Stimulated activated CD8-positive, alpha-beta memory T cell treated with anti-CD3 and anti-CD28 coated beads, Interleukin-7, amount 100 ng/mL, for 24 hours (primary cell): Measurements from ENCODE around the gene SEC14L1.
"Not testable (repeated sequence)": the region's sequence is repeated elsewhere in the genome, so short reads cannot be mapped to it uniquely, and the experiment has no call there.

Experiments used
- DNase-seq: peaks from one replicate; pipeline ENCODE4 v3.0.0-alpha.2; 2020; ENCODE audit warnings: low read depth

Gene SEC14L1

DNA sequence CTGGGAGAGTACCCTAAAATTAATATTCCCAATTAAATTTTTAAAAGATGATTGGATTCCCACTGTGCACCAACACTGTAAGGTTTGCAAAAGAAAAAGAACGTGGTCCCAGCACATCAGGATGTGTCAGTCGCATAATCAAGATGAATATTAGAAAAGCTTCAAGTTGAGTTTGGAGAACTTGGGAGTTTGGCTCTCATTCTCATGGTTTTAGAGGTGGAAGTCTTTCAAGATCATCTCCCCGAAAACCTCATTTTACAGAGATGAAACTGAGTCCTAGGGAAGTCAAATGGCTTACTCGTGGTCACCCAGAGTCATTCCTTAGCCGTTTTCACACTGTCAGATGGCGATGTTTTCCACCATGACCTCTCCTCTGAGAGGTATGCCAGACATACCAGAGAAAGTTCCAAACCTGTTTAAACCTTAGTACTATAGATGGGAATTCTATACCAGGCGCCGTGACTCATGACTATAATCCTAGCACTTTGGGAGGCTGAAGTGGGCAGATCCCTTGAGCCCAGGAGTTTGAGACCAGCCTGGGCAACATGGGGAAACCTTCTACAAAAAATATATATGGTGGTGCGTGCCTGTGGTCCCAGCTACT, 1.2 kb downstream of the SEC14L1 start:
- DNase-seq, result no peak

DNA sequence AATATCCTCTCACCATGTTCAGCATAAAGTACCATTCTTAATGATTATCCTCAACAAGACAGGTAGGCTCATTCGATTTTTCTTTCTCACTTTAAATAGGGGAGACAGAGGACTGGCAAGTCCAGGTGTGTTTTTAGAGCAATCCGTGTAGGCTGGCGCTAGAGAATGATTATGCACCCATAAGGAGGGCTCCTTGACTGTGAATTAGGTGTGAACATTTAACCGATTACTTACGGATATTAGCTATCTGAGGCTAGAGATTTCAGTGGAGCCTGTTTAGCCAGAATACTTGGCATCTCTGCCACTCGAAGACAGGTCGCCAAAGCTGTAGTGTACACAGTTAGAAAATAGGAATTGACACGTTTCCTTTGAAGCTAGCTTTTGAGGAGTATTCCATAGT, 1.9 kb downstream of the SEC14L1 start:
- DNase-seq, result no peak

GRCh38 chr17:77143306-77143705, 2.5 kb downstream of the SEC14L1 start:
- DNase-seq, result no peak

DNA sequence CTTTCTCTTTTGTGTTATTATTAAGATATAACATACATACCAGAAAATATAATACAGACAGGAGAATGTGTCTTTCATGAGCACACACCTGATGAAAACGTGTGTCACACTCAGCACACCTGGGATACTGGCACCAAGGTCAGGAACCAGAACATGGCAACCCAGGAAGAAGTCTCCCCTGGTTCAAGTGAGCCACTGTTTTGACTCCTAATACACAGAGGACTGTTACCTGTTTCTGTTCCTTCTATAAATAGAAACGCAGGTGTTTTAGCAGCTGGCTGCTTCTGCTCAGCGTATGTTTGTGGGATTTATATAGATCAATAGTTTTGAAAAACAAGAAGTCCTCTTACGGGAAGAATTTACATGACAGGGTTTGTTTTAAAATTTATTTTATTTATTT, 3.5 kb downstream of the SEC14L1 start:
- no peak for DNase-seq

GRCh38 chr17:77145224-77145611, 4.4 kb downstream of the SEC14L1 start:
- no peak for DNase-seq

DNA sequence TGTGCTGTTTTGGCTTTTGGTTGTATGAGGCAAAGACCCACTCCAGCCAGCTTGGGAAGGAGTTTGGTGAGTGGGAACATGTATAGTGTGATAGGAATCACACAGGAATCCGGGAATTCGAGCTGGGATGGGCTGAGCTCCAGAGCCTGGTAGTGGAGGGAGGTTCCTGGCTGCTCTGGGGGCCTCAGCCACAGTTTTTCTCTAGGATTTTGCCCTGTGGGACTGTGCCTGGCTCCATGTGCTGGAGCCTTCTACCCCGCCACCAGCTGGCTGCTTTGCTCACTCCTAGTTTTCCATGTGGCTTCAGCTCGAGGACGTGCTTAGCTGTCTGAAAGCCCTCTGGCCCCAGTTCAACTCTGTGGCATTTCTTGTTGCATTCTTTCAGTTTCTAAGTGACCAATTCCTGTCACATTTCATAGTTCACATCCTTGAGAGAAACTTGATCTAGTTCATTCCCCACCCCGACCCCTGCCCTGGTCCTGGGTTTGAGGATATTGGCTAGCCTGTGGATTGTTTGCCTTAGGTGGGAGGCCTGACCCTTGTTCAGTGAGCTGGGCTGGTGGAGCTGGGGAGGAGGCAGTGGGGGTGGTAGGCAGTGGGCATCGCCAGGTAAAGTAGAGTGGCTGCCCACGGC, 5.0 kb downstream of the SEC14L1 start:
- no peak for DNase-seq

GRCh38 chr17:77146246-77146632, 5.5 kb downstream of the SEC14L1 start:
- no peak for DNase-seq

- DNase-seq, result no peak
Observed at GRCh38 chr17:77146882-77147281, 6.1 kb downstream of the SEC14L1 start.

DNA sequence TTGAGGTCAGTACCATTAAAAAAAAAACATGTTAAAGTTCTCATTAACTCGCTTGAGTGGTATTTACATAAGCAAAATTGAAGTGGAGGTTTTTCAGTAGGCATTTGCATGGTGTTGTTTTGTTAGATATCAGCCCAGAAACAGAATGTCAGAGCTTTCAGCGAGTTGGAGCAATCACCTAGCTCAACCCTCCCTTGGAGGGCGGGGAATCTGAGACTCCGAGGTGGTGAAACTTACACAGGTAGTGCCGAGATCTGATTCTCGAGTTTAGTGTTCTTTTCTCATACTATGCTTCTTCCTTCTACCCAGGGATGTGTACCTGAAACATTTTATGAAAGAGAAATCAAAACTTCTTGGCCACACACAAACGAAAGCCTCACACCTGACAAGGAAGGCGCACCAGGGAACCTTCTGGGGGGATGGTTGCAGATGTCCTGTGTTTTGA, 6.6 kb downstream of the SEC14L1 start:
- no peak for DNase-seq

DNA sequence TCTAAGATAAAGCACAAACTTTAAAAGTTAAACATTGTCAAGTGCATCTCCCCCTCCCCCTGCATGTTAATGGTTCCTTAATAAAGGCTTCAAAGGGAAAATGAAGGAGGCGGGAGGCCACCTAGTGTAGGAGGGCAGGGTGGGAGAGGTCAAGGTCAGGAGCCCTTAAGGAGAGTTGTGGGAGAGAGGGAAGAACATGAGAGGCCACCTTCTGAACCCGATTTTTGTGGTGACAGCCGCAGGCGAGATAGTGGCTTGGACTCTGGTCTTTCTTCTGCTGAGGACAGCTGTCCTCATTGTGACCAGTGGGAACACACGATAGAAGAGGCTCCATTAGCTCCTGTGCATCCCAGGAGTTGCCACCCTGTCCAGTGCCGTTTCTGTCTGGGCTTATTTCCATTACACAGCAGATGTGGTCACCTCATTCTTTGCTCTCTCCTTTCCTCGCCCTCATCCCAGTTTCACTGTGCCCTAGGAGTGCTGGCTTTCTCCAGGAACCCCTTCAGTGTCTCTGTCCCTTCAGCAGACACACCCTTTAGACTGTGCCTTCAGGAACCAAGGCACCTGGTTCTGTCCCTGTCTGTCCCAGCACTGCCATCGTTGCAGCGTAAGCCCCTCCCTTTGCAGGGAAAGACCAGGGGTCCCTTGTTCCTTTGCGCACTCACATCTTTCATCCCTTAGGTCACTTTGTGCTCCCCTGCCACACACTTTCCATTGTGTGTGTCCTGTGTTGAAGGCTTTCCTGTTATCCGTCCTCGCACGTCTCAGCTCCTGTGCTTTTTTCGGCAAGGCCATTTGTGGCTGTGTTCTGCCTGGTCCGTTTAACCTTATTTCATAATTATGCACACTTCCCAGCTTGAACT, 7.5 kb downstream of the SEC14L1 start:
- no peak for DNase-seq

GRCh38 chr17:77148940-77149510, 8.3 kb downstream of the SEC14L1 start:
- DNase-seq, result no peak

DNA sequence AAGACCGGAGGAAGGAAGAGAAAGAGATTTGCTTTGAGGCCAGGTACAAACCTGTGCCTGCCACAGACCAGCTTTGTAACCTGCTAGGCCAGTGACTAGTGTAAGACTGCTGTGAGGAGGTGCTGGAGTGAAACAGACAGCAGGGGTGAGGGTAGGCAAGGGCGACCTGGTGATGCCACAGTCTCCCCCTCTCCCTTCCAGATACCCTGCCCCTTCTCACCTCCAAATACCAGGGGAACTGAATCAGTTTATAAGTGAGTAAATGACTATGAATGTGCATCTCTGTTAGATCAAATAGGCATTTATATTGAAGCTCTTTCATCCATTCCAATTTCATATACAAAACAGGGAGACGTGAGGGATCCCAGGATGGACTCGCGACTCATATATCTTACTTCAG, 9.4 kb downstream of the SEC14L1 start:
- no peak for DNase-seq

GRCh38 chr17:77151186-77151585, 10.4 kb downstream of the SEC14L1 start:
- DNase-seq, result no peak

GRCh38 chr17:77152056-77152455, 11.3 kb downstream of the SEC14L1 start:
- DNase-seq, result not testable (repeated sequence)

- DNase-seq, result no peak
Observed at GRCh38 chr17:77153472-77153871, 12.7 kb downstream of the SEC14L1 start.

DNA sequence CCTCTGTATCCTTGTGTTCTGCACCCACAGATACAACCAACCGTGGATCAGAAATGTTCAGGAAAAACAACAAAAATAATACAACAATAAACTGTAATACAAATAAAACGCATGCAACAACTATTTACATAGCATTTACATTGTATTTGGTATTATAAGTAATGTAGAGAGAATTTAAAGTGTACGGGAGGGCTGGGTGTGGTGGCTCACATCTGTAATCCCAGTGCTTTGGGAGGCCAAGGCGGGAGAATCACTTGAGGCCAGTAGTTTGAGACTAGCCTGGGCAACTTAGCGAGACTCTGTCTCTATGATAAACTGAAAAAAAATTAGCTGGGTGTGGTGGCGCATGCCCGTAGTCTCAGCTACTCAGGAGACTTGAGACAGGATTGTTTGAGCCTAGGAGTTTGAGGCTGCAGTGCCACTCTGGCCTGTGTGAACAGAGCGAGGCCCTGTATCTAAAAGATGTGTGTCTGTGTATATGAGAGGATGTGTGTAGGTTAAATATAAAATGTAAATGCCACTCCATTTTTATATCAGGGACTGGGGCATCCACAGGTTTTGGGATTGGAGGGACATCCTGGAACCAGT, 13.3 kb downstream of the SEC14L1 start:
- DNase-seq, result no peak

GRCh38 chr17:77155125-77155524, 14.4 kb downstream of the SEC14L1 start:
- DNase-seq, result no peak

DNA sequence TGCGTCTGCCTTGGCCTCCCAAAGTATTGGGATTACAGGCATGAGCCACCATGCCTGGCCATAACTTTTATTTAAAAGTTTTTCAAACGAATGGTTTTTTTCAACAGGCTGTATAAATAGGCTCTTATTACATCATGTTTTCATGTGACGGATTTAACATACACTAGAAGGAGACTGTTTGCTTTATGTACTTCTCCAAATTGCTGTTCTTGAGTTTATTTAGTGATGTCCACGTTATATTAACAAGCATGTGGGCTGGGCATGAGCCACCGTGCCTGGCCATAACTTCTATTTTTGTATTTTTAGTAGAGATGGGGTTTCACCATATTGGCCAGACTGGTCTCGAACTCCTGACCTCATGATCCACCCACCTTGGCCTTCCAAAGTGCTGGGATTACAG, 17.0 kb downstream of the SEC14L1 start:
- DNase-seq, result not testable (repeated sequence)

DNA sequence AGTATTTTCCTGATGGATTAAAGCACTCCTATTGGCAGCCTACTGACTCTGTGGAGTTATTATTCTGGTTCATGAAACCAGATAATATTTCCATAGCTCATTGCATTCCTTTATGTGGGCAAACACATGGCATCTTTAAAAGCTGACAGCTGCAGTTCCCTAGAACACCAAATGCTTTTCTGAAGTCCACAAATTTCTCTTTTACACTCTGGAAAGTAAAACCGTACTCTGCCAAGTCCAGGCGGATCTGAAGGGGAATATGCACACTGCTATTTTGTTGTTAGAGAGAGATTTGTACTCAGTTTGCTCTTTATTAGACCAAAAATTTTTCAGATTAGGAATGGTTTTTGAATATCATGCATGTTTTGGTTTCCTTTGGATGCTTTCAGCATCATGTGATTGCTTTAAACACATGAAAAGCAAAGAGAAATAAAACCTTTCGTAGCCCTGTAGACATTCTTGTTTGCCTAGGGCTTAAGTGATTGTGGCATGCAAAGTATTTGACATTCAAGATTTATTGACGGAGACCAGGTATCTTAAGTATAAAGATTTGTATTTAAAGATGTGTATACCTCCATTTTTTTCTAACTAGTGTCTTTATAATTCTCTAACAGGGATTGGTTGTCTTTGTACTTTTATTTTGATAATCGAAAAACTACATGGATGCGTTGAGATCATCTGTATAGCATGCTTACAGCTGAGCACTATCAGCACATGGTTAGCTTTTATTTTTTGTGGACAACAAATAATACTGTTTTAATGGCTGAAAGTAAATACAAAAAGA, 19.5 kb downstream of the SEC14L1 start:
- DNase-seq, result no peak

GRCh38 chr17:77160875-77161530, 20.2 kb downstream of the SEC14L1 start:
- no peak for DNase-seq

DNA sequence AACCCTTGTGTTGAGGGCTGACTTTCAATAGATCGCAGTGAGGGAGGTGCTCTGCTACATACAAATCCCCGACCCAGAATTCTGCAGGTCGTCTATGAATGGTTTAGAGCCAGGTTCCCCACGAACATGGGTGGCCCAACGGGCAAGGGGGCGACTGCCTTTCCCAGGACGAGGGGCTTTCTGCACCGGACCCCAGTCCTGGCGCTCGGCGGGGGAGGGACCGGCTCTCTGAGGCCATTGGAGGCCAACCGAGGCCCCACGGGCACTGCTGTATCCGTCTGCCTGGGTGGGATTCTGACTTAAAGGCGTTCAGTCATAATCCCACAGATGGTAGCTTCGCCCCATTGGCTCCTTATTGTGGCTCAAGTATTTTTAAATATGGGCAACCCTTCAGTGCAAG, 21.2 kb downstream of the SEC14L1 start:
- no peak for DNase-seq
